ENCODE data around the gene ZNRF1.
A peak's percentile ranks its signal among the peaks of the same experiment; 100 is the strongest.

The ZNRF1 gene

DNA sequence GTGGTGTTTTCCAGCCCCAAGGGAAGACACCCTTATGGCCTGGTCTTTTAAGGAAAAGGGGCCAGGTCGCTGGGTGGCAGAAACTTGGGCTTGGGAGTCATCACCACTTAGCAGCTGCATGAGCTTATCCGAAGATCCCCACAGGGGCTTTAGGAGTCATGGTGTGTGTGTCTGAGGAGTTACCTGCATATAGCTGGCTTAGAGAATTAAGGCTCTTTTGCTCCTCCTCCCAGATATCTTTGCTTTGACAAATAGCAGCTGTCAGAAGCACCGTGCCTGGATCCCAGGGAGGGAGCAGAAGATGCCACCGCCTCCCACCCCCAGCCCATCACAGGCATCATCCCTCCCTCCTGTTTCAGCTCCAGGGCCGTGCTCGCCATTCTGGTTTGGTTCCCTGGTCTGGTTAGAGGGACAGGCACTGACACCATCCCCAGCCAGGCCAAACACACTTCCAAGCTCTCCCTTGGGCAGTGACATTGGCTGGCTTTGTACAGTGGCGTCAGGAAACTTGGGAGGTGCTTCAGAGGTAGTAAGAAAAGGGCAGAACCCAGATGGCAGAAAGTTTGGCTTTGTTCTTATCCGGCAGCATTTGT is 100.3 kb downstream of the ZNRF1 start:
- DNase-seq (ENCODE audit: low read depth): no peak

DNA sequence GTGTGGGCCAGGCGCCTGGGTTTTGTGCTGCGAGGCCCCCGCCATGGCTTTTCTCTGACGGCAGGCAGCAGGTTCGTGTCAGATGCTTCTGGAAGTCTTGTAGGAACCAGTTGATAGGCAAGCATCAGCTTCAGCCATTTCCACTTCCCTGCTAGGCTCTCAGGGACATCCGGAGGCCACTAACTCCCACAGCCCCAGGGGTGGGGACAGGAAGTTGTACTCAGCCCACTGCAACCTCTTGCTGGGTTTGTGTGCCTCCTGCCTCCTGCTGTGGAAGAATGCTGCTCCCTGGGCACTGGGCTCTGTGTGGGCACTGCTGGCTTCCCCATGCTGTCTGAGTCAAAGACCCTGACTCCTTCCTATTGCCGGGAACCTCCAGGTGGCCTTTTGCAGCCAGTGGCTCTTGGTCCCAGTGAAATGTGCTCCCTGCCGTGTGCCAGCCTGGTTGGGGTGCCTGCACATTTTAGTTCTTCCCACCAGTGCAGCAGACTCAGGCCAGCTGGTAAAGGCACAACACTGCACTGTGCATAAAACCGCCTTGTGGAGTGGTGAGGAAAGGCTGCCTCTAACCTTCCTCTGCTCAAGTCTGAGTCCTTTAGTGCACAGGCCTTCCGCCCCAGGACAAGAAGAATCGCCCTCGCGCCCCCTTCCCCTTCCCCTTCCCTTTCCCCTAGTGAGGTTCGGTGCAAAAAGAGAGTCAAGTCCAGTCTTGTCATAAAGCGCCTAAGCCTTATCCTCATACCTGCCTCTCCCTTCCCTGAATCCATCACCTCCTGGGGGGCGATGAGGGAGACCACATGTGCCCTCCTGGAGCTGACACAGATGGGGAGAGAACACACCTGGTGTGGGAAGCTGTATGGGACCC is 101.1 kb downstream of the ZNRF1 start:
- no peak for DNase-seq (ENCODE audit: low read depth)

DNA sequence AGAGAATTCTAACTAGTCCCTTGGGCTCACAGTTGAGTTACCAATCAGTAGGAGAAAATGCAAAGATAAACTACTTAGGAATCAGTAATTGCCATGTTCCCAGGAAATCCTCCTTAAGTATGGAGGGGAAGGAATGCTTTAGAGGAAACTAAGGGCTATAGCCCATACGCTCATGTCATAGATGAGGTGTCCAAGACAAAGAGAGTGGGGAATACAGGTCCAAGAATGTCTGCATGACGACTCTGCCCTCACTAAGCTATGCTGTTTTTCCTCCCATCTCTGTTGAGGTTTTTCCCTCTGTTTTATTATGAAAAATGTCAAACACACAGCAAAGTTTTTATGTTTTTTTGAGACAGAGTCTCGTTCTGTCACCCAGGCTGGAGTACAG is 101.8 kb downstream of the ZNRF1 start:
- DNase-seq (ENCODE audit: low read depth): no peak

DNA sequence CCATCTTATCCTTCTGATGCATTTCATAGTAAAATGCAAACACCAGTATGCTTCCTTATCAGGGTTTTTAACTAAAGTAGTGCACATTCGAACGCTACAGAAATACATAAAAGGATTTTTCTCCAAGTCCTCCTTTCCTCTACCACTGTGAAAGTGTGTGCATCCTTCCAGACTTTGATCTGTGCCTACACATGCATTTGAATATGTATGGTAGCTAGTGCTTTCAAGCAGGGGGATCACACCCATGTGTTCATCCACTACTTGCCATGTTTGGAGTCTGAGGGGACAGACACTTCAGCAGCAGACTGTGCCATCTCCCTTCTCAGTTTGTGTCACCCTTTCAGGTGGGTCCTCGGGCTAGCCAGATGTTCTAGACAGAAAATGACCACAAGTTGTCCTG is 102.8 kb downstream of the ZNRF1 start:
- no peak for DNase-seq (ENCODE audit: low read depth)

DNA sequence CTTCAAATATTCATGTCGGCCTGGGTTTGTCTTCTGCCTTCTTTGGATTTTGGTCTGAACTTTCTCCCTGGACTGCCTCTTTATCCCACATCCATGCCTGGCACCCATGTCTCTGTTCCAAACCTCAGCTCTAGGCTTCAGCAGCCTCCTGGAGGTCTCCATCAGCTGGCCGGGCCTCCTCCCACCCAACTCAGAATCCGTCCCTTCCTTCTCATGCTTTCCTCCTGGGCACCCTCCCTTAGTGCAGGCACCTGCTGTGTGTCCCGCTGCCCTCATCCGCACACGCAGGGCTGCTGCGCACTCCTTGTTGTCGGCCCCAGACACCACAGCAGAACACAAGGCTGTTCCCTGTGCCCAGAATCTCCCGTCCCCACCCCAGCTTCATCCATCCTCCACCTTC is 103.8 kb downstream of the ZNRF1 start:
- no peak for DNase-seq (ENCODE audit: low read depth)

DNA sequence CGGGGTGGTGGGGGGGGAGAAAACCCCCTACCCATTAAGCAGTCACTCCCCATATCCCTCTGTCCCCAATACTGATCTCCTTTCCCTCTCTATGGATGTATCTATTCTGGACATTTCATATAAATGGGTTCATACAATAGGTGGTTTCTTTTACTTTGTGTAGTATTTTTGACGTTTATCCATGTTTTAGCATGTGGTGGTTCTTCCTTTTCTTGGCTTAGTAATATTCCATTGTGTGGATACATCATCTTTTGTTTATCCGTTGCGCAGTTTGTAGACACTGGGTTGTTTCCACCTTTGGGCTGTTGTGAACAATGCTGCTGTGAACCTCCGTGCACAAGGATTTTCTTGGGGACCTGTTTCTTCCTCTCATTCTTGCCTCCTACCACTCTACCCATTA is 105.2 kb downstream of the ZNRF1 start:
- no peak for DNase-seq (ENCODE audit: low read depth)

DNA sequence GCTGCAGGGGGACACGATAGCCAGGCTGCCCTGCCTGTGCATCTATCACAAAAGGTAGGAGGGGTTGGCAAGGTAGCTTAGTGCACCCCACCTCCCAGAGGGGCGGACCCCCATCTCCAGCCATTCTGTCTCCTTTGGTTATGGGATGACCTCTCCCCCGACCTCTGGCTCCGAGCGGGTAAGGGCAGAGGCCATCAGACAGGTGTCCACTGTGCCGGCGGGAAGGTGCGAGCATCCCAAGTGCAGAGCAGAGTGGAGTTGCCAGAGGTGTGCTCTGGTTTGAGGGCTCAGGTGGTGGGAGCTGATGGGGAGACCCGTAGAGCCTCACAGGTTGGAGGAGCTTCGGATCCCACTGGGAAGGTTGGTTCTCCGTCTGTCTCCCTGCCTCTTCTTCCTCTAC is 106.0 kb downstream of the ZNRF1 start:
- no peak for DNase-seq (ENCODE audit: low read depth)

DNA sequence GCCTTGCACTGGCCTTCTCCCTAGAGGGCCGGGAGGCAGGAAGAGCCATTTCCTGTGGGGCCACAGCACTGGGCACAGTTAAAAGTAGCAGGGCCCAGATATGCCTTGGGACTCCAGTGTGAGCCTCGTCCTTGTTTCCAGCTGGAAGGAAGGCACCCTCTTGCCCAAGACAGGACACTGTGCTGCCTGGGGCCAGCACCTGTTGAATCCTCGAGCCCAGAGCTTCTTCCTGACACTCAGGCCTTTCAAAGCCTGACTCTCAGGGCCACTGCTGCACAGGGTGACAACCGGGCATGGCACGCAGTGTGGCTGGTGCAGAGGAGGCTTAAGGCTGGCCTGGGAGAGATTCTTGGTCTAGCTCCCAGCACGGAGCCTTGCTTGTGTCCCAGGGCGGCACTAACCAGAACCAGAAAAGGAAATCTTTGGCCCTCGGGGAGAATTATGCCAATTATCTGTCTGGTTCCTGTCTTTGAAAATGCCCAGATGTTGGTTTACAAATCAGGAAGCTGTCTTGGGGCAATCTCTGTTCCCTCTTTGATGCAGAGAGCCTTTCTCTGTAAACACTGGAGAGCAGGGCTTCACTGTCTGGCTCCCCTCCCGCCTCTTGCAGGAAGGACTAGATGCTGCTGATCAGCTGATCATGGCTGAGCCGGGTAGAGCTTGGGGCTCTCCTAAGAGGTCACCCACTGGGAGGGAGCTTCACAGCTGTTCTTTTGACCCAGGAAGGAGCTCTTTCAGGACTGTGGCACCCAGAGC is 106.7 kb downstream of the ZNRF1 start:
- peak; percentile 77 for DNase-seq (ENCODE audit: low read depth)

DNA sequence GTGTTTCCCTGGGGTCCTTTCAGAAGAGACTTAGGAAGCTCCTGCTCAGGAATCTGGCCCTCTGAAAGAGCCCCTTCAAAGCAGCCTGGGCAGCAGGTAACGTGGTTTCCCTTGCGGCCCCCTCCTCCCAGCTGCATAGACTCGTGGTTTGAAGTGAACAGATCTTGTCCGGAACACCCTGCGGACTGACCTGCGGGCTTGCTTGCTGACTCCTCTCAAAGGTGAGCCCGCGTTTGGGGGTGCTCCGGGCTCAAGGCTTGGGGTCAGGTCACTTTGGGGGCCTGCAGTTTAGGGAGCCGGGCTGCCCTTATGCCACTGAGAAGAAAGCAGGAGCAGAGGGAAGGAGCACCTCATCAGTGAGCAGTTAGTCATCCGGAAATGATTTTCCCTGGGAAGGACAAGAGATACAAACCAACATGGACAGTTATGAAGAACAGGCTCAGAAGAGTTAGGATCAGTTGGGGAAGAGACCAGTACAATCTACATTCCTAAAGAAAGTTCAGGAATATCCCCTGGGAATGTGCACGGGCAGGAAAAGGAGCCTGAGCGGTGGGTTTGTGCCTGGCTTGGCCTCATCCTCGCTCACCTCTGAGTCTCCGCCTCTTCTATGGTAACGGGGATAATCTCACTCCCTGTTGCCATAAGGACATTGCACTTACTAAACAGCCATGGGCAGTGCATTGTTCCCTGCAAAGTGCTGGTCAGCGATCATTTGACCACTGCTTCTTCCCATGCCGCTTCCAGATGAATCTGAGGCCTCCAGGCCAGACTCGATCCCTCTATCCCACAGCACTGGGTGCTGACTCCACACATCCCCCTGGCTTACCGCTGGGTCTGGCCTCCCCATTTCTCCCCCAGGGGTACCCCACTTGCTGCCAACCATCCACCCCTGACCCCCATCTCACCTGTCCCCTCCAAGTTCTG is 107.8 kb downstream of the ZNRF1 start:
- DNase-seq (ENCODE audit: low read depth): peak; percentile 42

DNA sequence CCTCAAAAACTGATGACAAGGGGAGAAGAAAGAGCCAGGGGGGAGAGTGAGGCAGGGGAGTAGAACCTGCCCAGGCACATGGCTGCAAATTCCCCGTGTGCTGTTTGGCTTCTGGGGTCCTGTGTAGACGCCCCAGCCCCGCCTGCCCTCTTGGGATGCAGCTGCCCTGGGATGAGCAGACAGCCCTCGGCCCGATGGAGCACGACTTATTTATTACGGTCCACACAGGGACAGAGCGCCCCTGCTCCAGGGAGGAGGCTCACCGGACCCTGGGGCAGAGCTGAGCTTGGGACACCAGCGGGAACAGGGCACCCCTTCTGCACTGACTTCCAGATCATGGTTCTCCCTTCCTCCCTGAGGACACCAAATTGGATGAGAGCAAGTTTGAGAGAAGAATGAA is 108.7 kb downstream of the ZNRF1 start:
- DNase-seq (ENCODE audit: low read depth): no peak

DNA sequence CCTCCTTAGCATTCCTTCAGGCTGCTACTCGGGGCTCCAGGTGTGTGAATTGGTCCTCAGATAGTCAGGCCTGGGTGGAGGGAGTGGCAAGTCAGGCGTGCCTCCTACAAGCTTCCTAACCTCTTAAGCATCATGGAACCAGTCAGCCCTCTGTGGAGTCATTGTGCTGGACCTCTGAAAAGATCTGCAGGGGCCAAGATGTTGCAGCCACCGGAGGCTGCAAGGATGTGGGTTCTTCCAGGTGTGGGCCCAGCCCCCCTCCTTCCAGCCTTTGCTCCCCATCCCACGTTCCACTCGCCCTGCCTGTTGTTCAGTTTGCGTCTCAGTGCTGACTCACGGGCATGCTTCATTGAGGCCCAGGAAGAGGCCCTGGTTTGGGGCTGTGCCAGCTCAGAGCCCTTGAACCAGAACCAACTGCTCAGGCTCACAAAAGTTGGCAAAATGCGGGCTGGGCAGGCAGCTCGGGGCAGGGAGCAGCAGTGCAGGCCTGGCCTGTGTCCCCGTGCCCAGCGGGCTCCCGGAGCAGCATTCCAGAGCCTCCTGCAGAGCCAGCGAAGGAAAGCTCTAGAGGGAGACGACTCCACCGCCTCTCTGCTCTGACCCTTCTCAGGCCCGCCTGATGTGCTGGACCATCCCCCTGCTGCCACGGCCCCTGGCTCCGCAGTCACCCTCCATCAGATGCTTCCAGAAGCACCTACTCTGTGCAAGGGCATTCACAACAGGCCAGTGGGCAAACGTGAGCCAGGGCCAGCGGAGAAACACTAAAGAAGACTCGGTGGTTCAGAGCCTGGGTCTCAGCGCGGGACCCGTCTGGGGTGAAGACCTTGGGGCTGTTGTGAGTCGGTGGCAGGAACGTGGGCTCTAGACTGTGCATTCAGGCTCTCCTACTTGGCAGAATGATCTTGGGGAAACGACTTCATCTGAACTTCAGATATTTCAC is 110.2 kb downstream of the ZNRF1 start:
- peak; percentile 95 for DNase-seq (ENCODE audit: low read depth)

DNA sequence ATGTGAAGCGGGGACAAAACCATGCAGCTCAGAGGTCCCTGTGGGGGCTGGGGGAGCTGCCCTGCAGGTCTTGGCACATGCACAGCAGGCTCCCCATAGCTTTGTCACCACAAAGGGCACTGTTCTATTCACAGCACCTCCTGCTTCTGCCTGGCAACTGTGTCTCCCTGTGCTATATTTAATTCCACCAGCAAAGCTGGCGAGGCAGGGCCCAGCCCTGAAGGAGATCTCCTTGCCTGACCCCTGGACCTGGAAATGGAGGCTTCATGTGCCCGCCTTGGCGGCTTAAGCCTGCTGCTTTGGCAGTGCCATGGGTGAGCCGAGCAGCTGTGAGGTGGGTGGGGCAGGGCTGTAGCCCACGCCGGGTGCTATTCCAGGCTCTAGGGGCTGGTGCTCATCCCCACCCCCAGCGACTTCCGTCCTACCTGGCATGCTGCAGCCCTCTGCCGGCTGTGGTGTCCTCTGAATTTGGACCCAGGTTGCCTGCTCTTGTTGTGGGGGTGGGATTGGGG is 111.0 kb downstream of the ZNRF1 start:
- DNase-seq (ENCODE audit: low read depth): no peak

DNA sequence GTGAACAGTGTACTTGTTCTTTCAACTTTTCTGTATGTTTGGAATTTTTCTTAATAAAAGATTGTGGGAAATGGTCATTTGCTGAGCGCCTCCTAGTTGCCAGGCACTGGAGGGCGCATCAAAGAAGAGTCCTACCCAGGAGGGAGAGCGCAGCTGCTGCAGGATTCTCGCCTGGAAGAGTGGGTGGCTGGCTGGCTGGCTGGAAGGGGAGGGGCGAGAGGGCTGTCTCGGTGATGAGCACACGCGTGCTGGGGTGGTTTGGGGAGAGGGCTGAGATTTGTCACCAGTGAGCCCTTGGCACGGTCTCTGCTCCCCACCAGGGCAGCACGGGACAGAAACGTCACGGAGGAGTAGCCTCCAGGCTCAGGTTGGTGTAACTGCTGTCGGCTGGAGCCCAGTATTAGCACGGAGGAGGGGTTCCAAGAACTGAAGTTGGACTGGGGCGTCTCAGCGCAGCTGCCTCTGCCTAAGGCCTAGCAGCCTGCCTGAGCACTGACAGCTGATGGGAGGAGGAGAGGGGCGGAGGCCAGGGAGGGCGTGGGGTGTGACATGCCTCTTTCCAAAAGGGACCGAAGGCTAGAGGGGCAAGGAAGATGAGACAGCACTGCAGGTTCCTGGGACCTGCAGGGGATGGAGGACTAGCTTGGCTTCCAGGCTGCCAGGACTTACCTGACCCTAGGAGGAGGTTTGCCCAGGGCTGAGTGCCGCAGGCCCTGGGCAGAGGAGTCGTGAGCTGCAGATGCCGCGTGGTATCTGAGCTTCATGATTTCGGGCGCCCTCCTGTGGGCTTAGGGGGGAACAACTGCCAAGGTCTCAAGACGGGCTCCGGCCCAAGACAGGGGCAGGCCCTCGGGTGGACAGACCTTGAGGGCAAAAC is 112.1 kb downstream of the ZNRF1 start:
- DNase-seq (ENCODE audit: low read depth): peak; percentile 81

DNA sequence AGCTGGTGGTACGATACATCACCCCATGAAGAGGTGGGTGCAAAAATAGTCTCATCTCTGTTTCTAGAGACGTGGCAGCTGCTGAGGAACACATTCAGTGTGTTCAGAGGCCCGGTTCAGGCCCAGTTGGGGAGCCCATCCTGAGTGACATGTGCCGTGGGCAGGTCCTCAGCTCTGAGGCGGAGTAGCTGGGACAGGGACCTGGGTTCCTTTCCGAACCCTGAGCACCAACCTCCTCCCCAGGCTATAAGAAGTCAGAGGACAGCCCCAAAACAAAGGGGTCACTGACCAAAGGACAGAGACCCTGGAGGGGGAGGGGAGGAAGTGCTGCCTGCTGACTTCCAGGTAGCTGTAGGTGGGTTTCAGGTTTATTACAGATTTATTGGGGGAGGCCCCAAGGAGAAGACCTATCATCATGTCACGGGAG is 112.7 kb downstream of the ZNRF1 start:
- no peak for DNase-seq (ENCODE audit: low read depth)

DNA sequence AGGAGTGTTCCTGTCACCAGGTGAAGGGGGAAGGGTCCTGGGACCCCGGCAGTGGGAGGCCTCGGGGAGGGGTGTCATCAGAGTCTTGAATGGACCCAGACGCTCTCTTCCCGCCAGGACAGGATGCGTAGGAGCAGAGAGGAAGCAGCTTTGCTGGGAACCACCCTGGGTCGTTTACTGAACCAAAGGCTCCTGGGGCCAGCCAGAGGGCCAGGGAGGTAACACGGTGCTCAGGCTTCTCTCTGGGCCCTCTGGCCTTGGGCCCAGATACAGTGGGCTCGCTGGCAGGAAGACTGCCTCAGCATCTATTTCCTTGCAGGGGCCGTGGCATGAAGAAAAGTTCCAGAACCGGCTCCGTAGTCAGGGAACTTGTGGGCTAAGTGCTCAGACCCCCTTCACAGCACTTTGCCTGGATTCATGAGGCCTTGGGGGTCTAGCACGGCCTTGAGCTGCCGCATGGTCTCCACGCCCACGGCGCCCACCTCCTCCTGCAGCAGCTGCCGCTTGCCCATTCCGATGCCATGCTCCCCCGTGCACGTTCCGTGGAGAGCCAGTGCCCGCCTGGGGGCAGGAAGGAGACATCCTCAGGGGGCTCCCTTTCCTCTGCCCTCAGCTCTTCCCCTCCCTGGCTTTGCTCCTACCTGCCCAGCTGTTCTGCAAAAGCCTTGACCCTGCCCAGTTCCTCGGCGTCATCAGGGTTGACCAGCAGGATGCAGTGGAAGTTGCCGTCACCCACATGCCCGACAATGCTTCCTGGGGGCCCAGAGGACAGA is 113.3 kb downstream of the ZNRF1 start:
- DNase-seq (ENCODE audit: low read depth): no peak

DNA sequence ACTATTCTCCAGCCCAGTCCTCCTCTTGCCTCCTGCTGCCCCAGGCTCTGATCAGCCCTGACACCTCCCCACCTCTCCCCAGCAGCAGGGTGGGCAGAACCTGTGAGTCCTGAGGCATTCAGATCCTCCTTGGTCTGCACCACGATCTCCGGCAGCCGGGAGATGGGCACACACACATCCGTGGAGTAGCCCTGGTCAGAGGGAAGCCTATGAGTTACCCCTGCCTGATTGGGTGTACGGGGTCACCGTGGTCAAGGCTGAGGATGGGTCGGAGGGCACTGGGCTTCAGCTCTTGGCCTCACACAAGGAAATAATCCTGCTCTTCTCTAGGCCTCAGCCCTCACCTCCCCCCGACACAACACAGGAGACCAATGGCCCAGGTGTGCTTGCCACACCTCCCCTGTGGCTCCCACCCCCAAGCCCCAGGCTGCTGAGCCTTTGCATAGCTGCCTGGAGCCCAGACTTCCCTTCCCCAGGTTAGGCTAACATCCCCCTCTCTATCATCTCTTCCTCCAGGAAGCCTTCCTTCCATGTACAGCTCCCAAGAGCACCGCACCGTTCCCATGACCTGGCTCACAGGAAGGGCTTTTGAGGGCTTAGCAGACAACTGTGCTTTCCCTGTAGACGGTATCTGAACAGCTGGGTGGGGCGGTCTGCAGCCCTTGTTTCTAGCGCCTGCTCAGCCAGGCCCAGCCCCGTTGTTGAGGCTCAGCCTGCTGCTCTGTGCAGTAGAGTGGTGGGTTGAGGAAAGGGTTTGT is 114.1 kb downstream of the ZNRF1 start:
- no peak for DNase-seq (ENCODE audit: low read depth)

DNA sequence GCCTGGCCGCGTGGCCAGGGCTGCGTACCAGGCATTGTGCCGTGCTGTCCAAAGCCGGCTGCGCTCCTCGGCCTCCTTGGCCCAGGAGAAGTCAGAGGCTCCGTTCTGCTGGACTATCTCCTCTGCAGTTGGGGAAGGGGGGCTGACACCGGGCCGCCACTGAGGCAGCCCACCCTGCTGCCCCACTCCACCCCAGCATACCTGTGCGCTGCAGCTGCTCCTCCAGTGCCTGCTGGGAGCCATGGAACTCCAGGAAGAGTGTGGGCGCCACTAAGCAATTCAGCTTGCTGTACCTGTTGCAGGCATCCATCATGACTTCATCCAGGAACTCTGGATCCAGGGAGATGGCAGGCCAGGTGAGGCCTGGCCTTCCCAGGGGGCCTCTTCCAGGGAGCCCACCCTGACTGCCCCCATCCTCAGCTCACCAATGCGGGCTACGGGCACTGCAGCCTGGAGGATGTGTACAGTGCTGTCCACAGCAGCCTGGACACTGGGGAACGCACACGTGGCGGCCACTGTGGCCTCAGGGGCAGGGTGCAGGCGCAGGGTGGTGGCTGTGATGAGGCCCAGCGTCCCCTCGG is 114.8 kb downstream of the ZNRF1 start:
- DNase-seq (ENCODE audit: low read depth): no peak

Measured in amniotic epithelial cell (primary cell).